Measurements from ENCODE around the gene PSMC3.

GRCh38 chr11:47376525-47377371 is 49.5 kb downstream of the PSMC3 start:
- TF ChIP-seq FOXA1 (IDR thresholded peaks at IDR 0.05) (no peak), SP1 (IDR thresholded peaks at IDR 0.05) (no peak), TARDBP (IDR thresholded peaks at IDR 0.05) (no peak), PKNOX1 (IDR thresholded peaks at IDR 0.05) (no peak; the same call in 1 of the 2 replicates), FOXK2 (IDR thresholded peaks at IDR 0.05) (no peak), HDGF (IDR thresholded peaks at IDR 0.05; ENCODE audit: borderline replicate concordance) (no peak), BHLHE40 (IDR thresholded peaks at IDR 0.05; ENCODE audit: borderline replicate concordance) (no peak), FOXM1 (IDR thresholded peaks at IDR 0.05; ENCODE audit: borderline replicate concordance) (no peak), ELF4 (IDR thresholded peaks at IDR 0.05) (no peak), ZNF384 (IDR thresholded peaks at IDR 0.05) (no peak)
